GM21515 (cell line): ENCODE measurements around the gene TSSK6.

Experiments
- ATAC-seq: cut with Tn5 transposase; IDR thresholded peaks from one replicate; pipeline ENCODE4 v1.9.1; 2021; ENCODE audit not compliant: unreplicated experiment

TSSK6 gene

GRCh38 chr19:19514881-19515641 lies at the start of gene TSSK6:
Gene TSSK6, minus strand, starts transcription at chr19:19515548. Its CDS starts 121 bp downstream, at chr19:19515427.
- no peak for ATAC-seq

- ATAC-seq, result no peak
Observed at GRCh38 chr19:19563348-19563848, 48.0 kb upstream of the TSSK6 start.

GRCh38 chr19:19562665-19563347 lies 47.5 kb upstream of the TSSK6 start:
- no peak for ATAC-seq

GRCh38 chr19:19561946-19562664 lies 46.8 kb upstream of the TSSK6 start:
- ATAC-seq, result no peak

- ATAC-seq, result no peak
Observed at GRCh38 chr19:19559931-19560330, 44.6 kb upstream of the TSSK6 start.

- ATAC-seq, result no peak
Observed at GRCh38 chr19:19558636-19559035, 43.3 kb upstream of the TSSK6 start.

GRCh38 chr19:19558055-19558454 lies 42.7 kb upstream of the TSSK6 start:
- no peak for ATAC-seq

- ATAC-seq, result no peak
Observed at GRCh38 chr19:19554074-19555023, 39.0 kb upstream of the TSSK6 start.

GRCh38 chr19:19553670-19554069 lies 38.3 kb upstream of the TSSK6 start:
- no peak for ATAC-seq

GRCh38 chr19:19552798-19553197 lies 37.5 kb upstream of the TSSK6 start:
- ATAC-seq, result no peak

- ATAC-seq, result no peak
Observed at GRCh38 chr19:19551853-19552192, 36.5 kb upstream of the TSSK6 start.

- ATAC-seq, result no peak
Observed at GRCh38 chr19:19550972-19551852, 35.9 kb upstream of the TSSK6 start.

- no peak for ATAC-seq
Observed at GRCh38 chr19:19550485-19550929, 35.2 kb upstream of the TSSK6 start.

- no peak for ATAC-seq
Observed at GRCh38 chr19:19549804-19550464, 34.6 kb upstream of the TSSK6 start.

GRCh38 chr19:19548915-19549759 lies 33.8 kb upstream of the TSSK6 start:
- ATAC-seq, result no peak

GRCh38 chr19:19547674-19548336 lies 32.5 kb upstream of the TSSK6 start:
- no peak for ATAC-seq

- ATAC-seq, result no peak
Observed at GRCh38 chr19:19546751-19547162, 31.4 kb upstream of the TSSK6 start.

- no peak for ATAC-seq
Observed at GRCh38 chr19:19545707-19546106, 30.4 kb upstream of the TSSK6 start.
